Progenitor cell of endocrine pancreas (in vitro differentiated cells): ENCODE measurements around the gene RUFY2. TPM values are rescaled to one million over a fixed set of nuclear protein-coding genes. Genes with fewer than 3 reads are reported as not detected.

Source experiments
- DNase-seq: peaks from one replicate; pipeline ENCODE4 v3.0.0; 2021; ENCODE audit warnings: low spot score; ENCODE audit not compliant: unreplicated experiment
- H3K27ac Mint-ChIP-seq: 2 replicates; pipeline ENCODE4 v1.8.0; 2021; ENCODE audit warnings: mild to moderate bottlenecking, moderate library complexity, mixed read lengths
- H3K27me3 Mint-ChIP-seq: 2 replicates; pipeline ENCODE4 v1.8.0; 2021; ENCODE audit warnings: mixed read lengths
- H3K36me3 Mint-ChIP-seq: 2 replicates; pipeline ENCODE4 v1.8.0; 2022; ENCODE audit warnings: mixed read lengths; ENCODE audit not compliant: insufficient read depth
- H3K4me1 Mint-ChIP-seq: 2 replicates; pipeline ENCODE4 v1.8.0; 2021; ENCODE audit warnings: low read depth, mixed read lengths
- H3K4me3 Mint-ChIP-seq: 2 replicates; pipeline ENCODE4 v1.8.0; 2021; ENCODE audit warnings: low read depth, mild to moderate bottlenecking, moderate library complexity, mixed read lengths
- H3K9me3 Mint-ChIP-seq: 2 replicates; pipeline ENCODE4 v1.8.0; 2021; ENCODE audit warnings: low read depth, mixed read lengths
- total RNA-seq: library from RNA; stranded (reverse); gene quantifications from 2 replicates; pipeline ENCODE4 v1.2.1, GENCODE V29; 2021
- TF ChIP-seq, protein P1 (sequence below): fragments of 200-600 bp; sonication (generic); IDR thresholded peaks from one replicate; pipeline ENCODE4 v1.5.0; 2021; ENCODE audit warnings: antibody characterized with exemption, mild to moderate bottlenecking; ENCODE audit not compliant: unreplicated experiment

RUFY2 gene
- total RNA-seq, 1 donor from 2014 or later: 32.5 TPM

GRCh38 chr10:68397005-68397404 is 10.1 kb downstream of the RUFY2 start:
- Mint-ChIP-seq H3K27ac (no peak overlapping the region), H3K4me1 (no peaks in the 10 kb centered on the region), H3K36me3 (peaks cover 20% of the 10 kb centered on the region), H3K27me3 (no peaks in the 10 kb centered on the region), H3K9me3 (no peaks in the 10 kb centered on the region), H3K4me3 (no peak overlapping the region)
- TF ChIP-seq, protein P1, sequence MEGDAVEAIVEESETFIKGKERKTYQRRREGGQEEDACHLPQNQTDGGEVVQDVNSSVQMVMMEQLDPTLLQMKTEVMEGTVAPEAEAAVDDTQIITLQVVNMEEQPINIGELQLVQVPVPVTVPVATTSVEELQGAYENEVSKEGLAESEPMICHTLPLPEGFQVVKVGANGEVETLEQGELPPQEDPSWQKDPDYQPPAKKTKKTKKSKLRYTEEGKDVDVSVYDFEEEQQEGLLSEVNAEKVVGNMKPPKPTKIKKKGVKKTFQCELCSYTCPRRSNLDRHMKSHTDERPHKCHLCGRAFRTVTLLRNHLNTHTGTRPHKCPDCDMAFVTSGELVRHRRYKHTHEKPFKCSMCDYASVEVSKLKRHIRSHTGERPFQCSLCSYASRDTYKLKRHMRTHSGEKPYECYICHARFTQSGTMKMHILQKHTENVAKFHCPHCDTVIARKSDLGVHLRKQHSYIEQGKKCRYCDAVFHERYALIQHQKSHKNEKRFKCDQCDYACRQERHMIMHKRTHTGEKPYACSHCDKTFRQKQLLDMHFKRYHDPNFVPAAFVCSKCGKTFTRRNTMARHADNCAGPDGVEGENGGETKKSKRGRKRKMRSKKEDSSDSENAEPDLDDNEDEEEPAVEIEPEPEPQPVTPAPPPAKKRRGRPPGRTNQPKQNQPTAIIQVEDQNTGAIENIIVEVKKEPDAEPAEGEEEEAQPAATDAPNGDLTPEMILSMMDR: no peak
- DNase-seq: no peak

DNA sequence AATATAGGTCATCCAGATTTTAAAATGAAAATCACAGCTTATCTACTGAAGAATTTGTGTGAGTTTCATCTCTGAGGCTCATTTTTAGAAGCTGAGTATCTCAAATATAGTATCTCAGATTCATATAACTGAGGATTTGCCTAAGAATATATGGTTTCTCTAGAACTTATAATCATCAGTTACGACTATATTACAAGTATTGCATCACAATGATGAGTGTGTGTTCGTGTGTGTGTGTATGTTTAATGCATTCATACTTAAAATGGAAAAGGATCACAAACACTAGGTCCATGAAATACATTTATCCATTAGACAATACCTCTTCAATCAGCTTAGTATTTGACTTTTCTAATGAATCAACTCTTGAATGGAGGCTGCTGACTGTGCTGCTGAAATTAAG is 21.3 kb downstream of the RUFY2 start:
- H3K4me3 Mint-ChIP-seq: no peak overlapping the region
- H3K36me3 Mint-ChIP-seq: peaks cover 20% of the 10 kb centered on the region
- TF ChIP-seq, protein P1: no peak
- no peaks in the 10 kb centered on the region for H3K27me3 Mint-ChIP-seq
- no peaks in the 10 kb centered on the region for H3K9me3 Mint-ChIP-seq
- no peaks in the 10 kb centered on the region for H3K4me1 Mint-ChIP-seq
- H3K27ac Mint-ChIP-seq: no peak overlapping the region
- no peak for DNase-seq

DNA sequence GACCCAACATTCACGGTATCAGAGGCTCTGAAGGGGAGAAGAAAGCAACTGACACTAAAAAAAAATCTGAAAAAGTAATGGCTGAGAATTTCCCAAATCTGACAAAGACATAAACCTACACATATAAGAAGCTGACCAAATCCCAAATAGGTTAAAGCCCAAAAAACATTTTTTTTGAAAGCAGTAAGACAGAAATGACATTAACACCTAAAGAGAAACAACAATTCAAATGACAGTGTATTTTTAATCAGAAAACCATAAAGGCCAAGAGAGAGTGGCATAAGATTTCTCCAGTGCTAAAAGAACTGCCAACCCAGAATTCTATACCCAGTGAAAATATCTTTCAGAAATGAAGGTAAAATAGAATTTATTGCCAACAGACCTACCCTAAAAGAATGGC is 35.5 kb downstream of the RUFY2 start:
- Mint-ChIP-seq H3K4me1 (no peaks in the 10 kb centered on the region), H3K27me3 (no peaks in the 10 kb centered on the region), H3K27ac (no peak overlapping the region), H3K9me3 (peaks cover 12% of the 10 kb centered on the region), H3K4me3 (no peak overlapping the region), H3K36me3 (peaks cover 43% of the 10 kb centered on the region)
- TF ChIP-seq, protein P1: no peak
- no peak for DNase-seq

GRCh38 chr10:68367121-68367520 is 40.0 kb downstream of the RUFY2 start:
- no peak overlapping the region for H3K27ac Mint-ChIP-seq
- no peaks in the 10 kb centered on the region for H3K27me3 Mint-ChIP-seq
- no peak for DNase-seq
- no peaks in the 10 kb centered on the region for H3K4me1 Mint-ChIP-seq
- H3K4me3 Mint-ChIP-seq: no peak overlapping the region
- H3K36me3 Mint-ChIP-seq: peaks cover 20% of the 10 kb centered on the region
- H3K9me3 Mint-ChIP-seq: peaks cover 7% of the 10 kb centered on the region
- TF ChIP-seq, protein P1: no peak

DNA sequence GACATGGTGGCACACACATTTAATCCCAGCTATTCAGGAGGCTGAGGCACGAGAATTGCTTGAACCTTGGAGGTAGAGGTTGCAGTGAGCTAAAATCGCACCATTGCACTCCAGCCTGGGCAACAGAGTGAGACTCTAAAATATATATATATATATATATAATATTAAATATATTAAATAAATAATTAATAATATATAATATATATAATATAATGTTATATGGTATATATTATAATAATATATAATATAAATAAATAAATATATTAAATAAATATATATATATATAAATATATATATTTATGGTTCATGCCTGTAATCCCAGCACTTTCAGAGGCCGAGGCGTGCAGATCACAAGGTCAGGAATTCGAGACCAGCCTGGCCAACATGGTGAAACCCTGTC is 40.5 kb downstream of the RUFY2 start:
- no peak overlapping the region for H3K4me3 Mint-ChIP-seq

More for the DNA sequence above, 40.5 kb downstream of the RUFY2 start:
- no peaks in the 10 kb centered on the region for H3K4me1 Mint-ChIP-seq
- TF ChIP-seq, protein P1: no peak
- peaks cover 18% of the 10 kb centered on the region for H3K36me3 Mint-ChIP-seq
- no peaks in the 10 kb centered on the region for H3K27me3 Mint-ChIP-seq
- peaks cover 7% of the 10 kb centered on the region for H3K9me3 Mint-ChIP-seq
- DNase-seq: no peak
- H3K27ac Mint-ChIP-seq: no peak overlapping the region
